SJCRH30 (cell line): ENCODE measurements around the gene VASH1. TPM values are rescaled to one million over a fixed set of nuclear protein-coding genes. Genes with fewer than 3 reads are reported as not detected.
"Not testable (repeated sequence)": the region's sequence is repeated elsewhere in the genome, so short reads cannot be mapped to it uniquely, and the experiment has no call there.

Experiments used
- DNase-seq, 2 experiments: peaks; one replicate each; pipeline ENCODE4 v3.0.0-alpha.2; 2015 to 2020
- H3K27ac ChIP-seq: fragments of 250-450 bp; sonication (Bioruptor Pico); 2 replicates; pipeline ENCODE4 v1.5.1; 2020; ENCODE audit warnings: mild to moderate bottlenecking, moderate library complexity
- H3K27me3 ChIP-seq: fragments of 250-450 bp; sonication (Bioruptor Pico); 2 replicates; pipeline ENCODE4 v1.5.1; 2020; ENCODE audit warnings: mild to moderate bottlenecking, moderate library complexity
- H3K36me3 ChIP-seq: fragments of 250-450 bp; sonication (Bioruptor Pico); 2 replicates; pipeline ENCODE4 v1.5.1; 2020; ENCODE audit warnings: mild to moderate bottlenecking, moderate library complexity
- H3K4me1 ChIP-seq: fragments of 250-450 bp; sonication (Bioruptor Pico); 2 replicates; pipeline ENCODE4 v1.5.1; 2020; ENCODE audit warnings: mild to moderate bottlenecking, moderate library complexity
- H3K4me3 ChIP-seq: fragments of 250-450 bp; sonication (Bioruptor Pico); 2 replicates; pipeline ENCODE4 v1.5.1; 2020; ENCODE audit warnings: mild to moderate bottlenecking, moderate library complexity
- H3K9me3 ChIP-seq: fragments of 250-450 bp; sonication (Bioruptor Pico); replicated peaks from 2 replicates; pipeline ENCODE4 v1.5.1; 2020; ENCODE audit warnings: mild to moderate bottlenecking, moderate library complexity
- total RNA-seq: library from RNA; depleted of rRNA; stranded (reverse); fragments of >200 nt; shearing (Covaris generic); gene quantifications from 2 replicates; pipeline ENCODE4 v1.2.3, GENCODE V29; 2014; rRNA removed

VASH1 gene
- 11.1 and 11.5 TPM in 2 replicates for total RNA-seq

- peak within 1 kb of the TSS; percentile 52 for H3K27ac ChIP-seq
- peaks cover 5% of the 10 kb centered on the region for H3K4me1 ChIP-seq
- peak; percentile 77 to 79 for DNase-seq
- no peaks in the 10 kb centered on the region for H3K36me3 ChIP-seq
- no peaks in the 10 kb centered on the region; the same call in 1 of the 2 replicates for H3K27me3 ChIP-seq
- H3K9me3 ChIP-seq: no peaks in the 10 kb centered on the region
- H3K4me3 ChIP-seq: peak within 1 kb of the TSS; percentile 72
Observed at GRCh38 chr14:76761136-76761959, at the start of gene VASH1. Gene VASH1, plus strand, starts transcription at chr14:76761468. Its CDS starts 1,354 bp downstream, at chr14:76762822.

GRCh38 chr14:76713121-76713520, 48.1 kb upstream of the VASH1 start:
- no peak overlapping the region for H3K4me3 ChIP-seq
- peaks cover 10% of the 10 kb centered on the region for H3K4me1 ChIP-seq
- H3K27ac ChIP-seq: no peak overlapping the region; the same call in 1 of the 2 replicates
- DNase-seq: peak; percentile 28 to 66
- no peaks in the 10 kb centered on the region for H3K9me3 ChIP-seq
- no peaks in the 10 kb centered on the region for H3K36me3 ChIP-seq
- no peaks in the 10 kb centered on the region for H3K27me3 ChIP-seq

GRCh38 chr14:76714470-76714869, 46.8 kb upstream of the VASH1 start:
- Histone ChIP-seq H3K4me1 (peaks cover 12% of the 10 kb centered on the region), H3K27ac (no peak overlapping the region), H3K27me3 (no peaks in the 10 kb centered on the region), H3K36me3 (no peaks in the 10 kb centered on the region), H3K9me3 (no peaks in the 10 kb centered on the region), H3K4me3 (no peak overlapping the region)
- no peak for DNase-seq

- Histone ChIP-seq H3K27me3 (no peaks in the 10 kb centered on the region), H3K9me3 (no peaks in the 10 kb centered on the region), H3K4me3 (no peak overlapping the region), H3K4me1 (peaks cover 18% of the 10 kb centered on the region), H3K36me3 (no peaks in the 10 kb centered on the region), H3K27ac (no peak overlapping the region)
- no peak for DNase-seq
Observed at GRCh38 chr14:76715101-76715500, 46.2 kb upstream of the VASH1 start.

- Histone ChIP-seq H3K9me3 (no peaks in the 10 kb centered on the region), H3K4me1 (peaks cover 22% of the 10 kb centered on the region), H3K36me3 (no peaks in the 10 kb centered on the region), H3K4me3 (no peak overlapping the region), H3K27me3 (no peaks in the 10 kb centered on the region), H3K27ac (no peak overlapping the region)
- DNase-seq: no peak
Observed at GRCh38 chr14:76715511-76716081, 45.7 kb upstream of the VASH1 start.

GRCh38 chr14:76716285-76716684, 45.0 kb upstream of the VASH1 start:
- no peaks in the 10 kb centered on the region for H3K27me3 ChIP-seq
- no peak overlapping the region for H3K4me3 ChIP-seq
- H3K9me3 ChIP-seq: no peaks in the 10 kb centered on the region
- H3K4me1 ChIP-seq: peaks cover 25% of the 10 kb centered on the region
- DNase-seq: no peak
- H3K36me3 ChIP-seq: no peaks in the 10 kb centered on the region
- no peak overlapping the region for H3K27ac ChIP-seq

- H3K27me3 ChIP-seq: no peaks in the 10 kb centered on the region
Observed at GRCh38 chr14:76717508-76718290, 43.6 kb upstream of the VASH1 start.

GRCh38 chr14:76718306-76719040, 42.8 kb upstream of the VASH1 start:
- H3K4me3 ChIP-seq: no peak overlapping the region
- H3K27ac ChIP-seq: no peak overlapping the region
- no peaks in the 10 kb centered on the region for H3K27me3 ChIP-seq
- no peak for DNase-seq
- no peaks in the 10 kb centered on the region for H3K36me3 ChIP-seq
- H3K9me3 ChIP-seq: no peaks in the 10 kb centered on the region
- H3K4me1 ChIP-seq: peaks cover 18% of the 10 kb centered on the region

More at GRCh38 chr14:76717508-76718290, 43.6 kb upstream of the VASH1 start:
- Histone ChIP-seq H3K36me3 (no peaks in the 10 kb centered on the region), H3K27ac (no peak overlapping the region), H3K9me3 (no peaks in the 10 kb centered on the region), H3K4me3 (no peak overlapping the region), H3K4me1 (peaks cover 25% of the 10 kb centered on the region)
- no peak for DNase-seq

- peaks cover 15% of the 10 kb centered on the region for H3K4me1 ChIP-seq
- peak overlapping the region; percentile 69 for H3K27ac ChIP-seq
- no peaks in the 10 kb centered on the region for H3K9me3 ChIP-seq
- no peaks in the 10 kb centered on the region for H3K27me3 ChIP-seq
- no peaks in the 10 kb centered on the region for H3K36me3 ChIP-seq
- no peak for DNase-seq
- H3K4me3 ChIP-seq: no peak overlapping the region
Observed at GRCh38 chr14:76719666-76720065, 41.6 kb upstream of the VASH1 start.

GRCh38 chr14:76720382-76720813, 40.9 kb upstream of the VASH1 start:
- Histone ChIP-seq H3K27ac (peak overlapping the region; percentile 69), H3K36me3 (no peaks in the 10 kb centered on the region), H3K4me3 (no peak overlapping the region), H3K27me3 (no peaks in the 10 kb centered on the region), H3K4me1 (peaks cover 15% of the 10 kb centered on the region), H3K9me3 (no peaks in the 10 kb centered on the region)
- peak; percentile 93 to 97 for DNase-seq

- H3K4me3 ChIP-seq, DNase-seq, H3K27ac ChIP-seq, H3K9me3 ChIP-seq, H3K36me3 ChIP-seq, H3K27me3 ChIP-seq: not testable (repeated sequence)
- H3K4me1 ChIP-seq: peaks cover 15% of the 10 kb centered on the region
Observed at GRCh38 chr14:76721506-76721905, 39.8 kb upstream of the VASH1 start.

GRCh38 chr14:76724651-76725550, 36.4 kb upstream of the VASH1 start:
- H3K4me3 ChIP-seq: no peak overlapping the region
- no peaks in the 10 kb centered on the region for H3K27me3 ChIP-seq
- no peaks in the 10 kb centered on the region for H3K9me3 ChIP-seq
- DNase-seq: no peak
- H3K4me1 ChIP-seq: peaks cover 11% of the 10 kb centered on the region
- H3K27ac ChIP-seq: no peak overlapping the region
- no peaks in the 10 kb centered on the region for H3K36me3 ChIP-seq

GRCh38 chr14:76726551-76726970, 34.7 kb upstream of the VASH1 start:
- Histone ChIP-seq H3K36me3 (no peaks in the 10 kb centered on the region), H3K9me3 (no peaks in the 10 kb centered on the region), H3K27me3 (no peaks in the 10 kb centered on the region), H3K27ac (no peak overlapping the region), H3K4me3 (no peak overlapping the region), H3K4me1 (peaks cover 8% of the 10 kb centered on the region)
- DNase-seq: no peak
